Tibial nerve (tissue), 4 donors: ENCODE data around the gene BPI. TPM values are rescaled to one million over a fixed set of nuclear protein-coding genes. Genes with fewer than 3 reads are reported as not detected.

ENCODE experiments used
- DNase-seq, 2 donors: peaks; one replicate each; pipeline ENCODE4 v3.0.0-alpha.2; 2019; ENCODE audit warnings: low spot score in 2 of 2
- H3K27ac ChIP-seq, 4 donors: fragments of 200-600 bp; sonication (generic) in 3 of 4; one replicate each; pipeline ENCODE4 v1.5.1; 2017 to 2019; ENCODE audit warnings: mild to moderate bottlenecking in 1 of 4
- H3K27me3 ChIP-seq, 2 donors: fragments of 200-600 bp; sonication (generic) in 1 of 2; one replicate each; pipeline versions ENCODE4 v1.5.1 to v1.6.0; 2017 to 2019
- H3K36me3 ChIP-seq, 3 donors: fragments of 200-600 bp; sonication (generic); one replicate each; pipeline ENCODE4 v1.5.1; 2018 to 2019
- H3K4me1 ChIP-seq, 4 donors: fragments of 200-600 bp; sonication (generic) in 3 of 4; one replicate each; pipeline ENCODE4 v1.5.1; 2017 to 2019
- H3K4me3 ChIP-seq, 4 donors: fragments of 200-600 bp; sonication (generic) in 3 of 4; one replicate each; pipeline ENCODE4 v1.5.1; 2017 to 2019; ENCODE audit warnings: mild to moderate bottlenecking in 1 of 4, moderate library complexity in 1 of 4
- H3K9me3 ChIP-seq, 4 donors: fragments of 200-600 bp; sonication (generic) in 3 of 4; one replicate each; pipeline ENCODE4 v1.5.1; 2017 to 2019
- EP300 ChIP-seq, 2 donors: sonication (generic); formaldehyde crosslinking; IDR thresholded peaks; one replicate each; pipeline ENCODE4 v1.6.1; 2017; ENCODE audit warnings: antibody characterized with exemption in 2 of 2, mild to moderate bottlenecking in 1 of 2
- POLR2A ChIP-seq, 2 donors: fragments of 450-650 bp; IDR thresholded peaks; one replicate each; pipeline ENCODE4 v1.6.1; 2017; ENCODE audit warnings: antibody characterized with exemption in 2 of 2, mild to moderate bottlenecking in 2 of 2, moderate library complexity in 2 of 2
- WGBS, 2 donors: methylation state at CpG; one replicate each; pipeline ENCODE4 v1.1.5; 2018; 5-methylcytosine and 5-hydroxymethylcytosine counted together
- total RNA-seq, 4 donors: library from RNA; depleted of rRNA; stranded (reverse); fragments of >200 nt; gene quantifications; one replicate each; pipeline ENCODE4 v1.1.0, GENCODE V29; 2016
- TF ChIP-seq, protein P1 (sequence below), 5 experiments: fragments of 200-600 bp in 3 of 5; fragments of 450-650 bp in 2 of 5; sonication (generic) in 3 of 5; IDR thresholded peaks; one replicate each; pipeline ENCODE4 v1.5.1; 2016 to 2019; ENCODE audit warnings: antibody characterized with exemption in 5 of 5, mild to moderate bottlenecking in 3 of 5, moderate library complexity in 2 of 5

The BPI gene
- total RNA-seq, 4 donors from 2014 or later, result 0.84 TPM; not detected in 3

DNA sequence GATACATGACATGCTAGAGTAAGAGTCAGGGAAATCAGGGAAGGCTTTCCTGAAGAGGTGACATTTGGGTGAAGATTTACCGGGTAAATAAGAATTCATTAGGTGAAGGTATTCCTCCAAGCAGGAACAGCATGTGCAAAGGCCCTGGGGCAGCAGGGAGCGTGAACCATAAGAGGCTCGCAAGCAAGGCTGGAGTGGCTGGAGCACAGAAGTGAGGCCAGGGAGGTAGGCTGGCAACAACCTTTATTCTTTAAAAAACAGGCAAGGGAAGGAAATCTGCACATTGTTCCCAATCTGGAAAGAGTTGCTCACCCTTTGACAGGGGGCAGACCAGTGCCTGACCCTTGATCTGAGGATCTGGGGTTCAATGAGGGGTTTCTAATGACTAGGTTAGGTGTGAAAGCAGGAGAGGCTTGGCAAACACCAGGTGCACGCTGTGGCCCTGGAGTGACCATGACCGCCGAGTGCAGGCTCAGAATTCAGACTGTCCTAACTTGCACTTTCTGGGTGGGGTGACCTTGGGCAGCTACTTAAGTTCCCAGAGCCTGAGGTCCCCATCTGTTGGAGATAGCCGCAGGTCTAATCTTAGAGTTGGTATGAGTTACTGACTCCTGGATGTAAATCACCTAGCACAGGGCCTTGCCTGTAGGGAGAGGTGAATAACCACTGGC, 45.3 kb upstream of the BPI start:
- WGBS, 2 donors, result 78 to 88% methylated on average over 5 to 7 of the region's 7 CpGs
- DNase-seq, result no peak
- Histone ChIP-seq H3K4me1 (peaks cover 0 to 65% (median 13%) of the 10 kb centered on the region in 4 donors), H3K4me3 (peak overlapping the region in 1 of 4 donors; percentile 70), H3K27ac (peak overlapping the region in 3 of 4 donors; percentile 91 to 96 (median 93)), H3K27me3 (peaks cover 0 to 4% of the 10 kb centered on the region in 2 donors), H3K36me3 (no peaks in the 10 kb centered on the region), H3K9me3 (no peaks in the 10 kb centered on the region)
- TF ChIP-seq POLR2A (IDR thresholded peaks at IDR 0.05) (no peak), EP300 (IDR thresholded peaks at IDR 0.05) (no peak)
- TF ChIP-seq, protein P1, sequence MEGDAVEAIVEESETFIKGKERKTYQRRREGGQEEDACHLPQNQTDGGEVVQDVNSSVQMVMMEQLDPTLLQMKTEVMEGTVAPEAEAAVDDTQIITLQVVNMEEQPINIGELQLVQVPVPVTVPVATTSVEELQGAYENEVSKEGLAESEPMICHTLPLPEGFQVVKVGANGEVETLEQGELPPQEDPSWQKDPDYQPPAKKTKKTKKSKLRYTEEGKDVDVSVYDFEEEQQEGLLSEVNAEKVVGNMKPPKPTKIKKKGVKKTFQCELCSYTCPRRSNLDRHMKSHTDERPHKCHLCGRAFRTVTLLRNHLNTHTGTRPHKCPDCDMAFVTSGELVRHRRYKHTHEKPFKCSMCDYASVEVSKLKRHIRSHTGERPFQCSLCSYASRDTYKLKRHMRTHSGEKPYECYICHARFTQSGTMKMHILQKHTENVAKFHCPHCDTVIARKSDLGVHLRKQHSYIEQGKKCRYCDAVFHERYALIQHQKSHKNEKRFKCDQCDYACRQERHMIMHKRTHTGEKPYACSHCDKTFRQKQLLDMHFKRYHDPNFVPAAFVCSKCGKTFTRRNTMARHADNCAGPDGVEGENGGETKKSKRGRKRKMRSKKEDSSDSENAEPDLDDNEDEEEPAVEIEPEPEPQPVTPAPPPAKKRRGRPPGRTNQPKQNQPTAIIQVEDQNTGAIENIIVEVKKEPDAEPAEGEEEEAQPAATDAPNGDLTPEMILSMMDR (IDR thresholded peaks at IDR 0.05), result no peak

DNA sequence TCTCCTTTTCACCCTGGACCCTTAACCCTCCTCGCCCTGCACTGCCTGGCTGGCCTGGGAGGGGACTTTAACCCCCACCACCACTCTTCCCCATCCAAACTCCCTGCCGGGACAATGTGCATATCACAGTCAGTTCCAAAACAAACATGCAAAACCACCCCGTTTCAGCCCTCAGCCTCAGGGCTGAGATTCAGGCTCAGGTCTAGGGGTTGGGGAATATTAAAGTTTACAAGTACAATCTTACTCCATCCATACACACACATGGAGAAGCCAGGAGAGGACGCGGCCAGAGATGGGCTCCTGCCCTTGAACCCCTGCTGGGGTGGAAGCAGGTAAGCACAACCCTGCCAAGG, 44.0 kb upstream of the BPI start:
- no peaks in the 10 kb centered on the region for H3K36me3 ChIP-seq
- H3K9me3 ChIP-seq, result no peaks in the 10 kb centered on the region
- DNase-seq, result no peak
- 6 to 11% methylated on average over 5 of the region's 5 CpGs for WGBS, 2 donors
- H3K27me3 ChIP-seq, result peaks cover 0 to 4% of the 10 kb centered on the region in 2 donors
- H3K4me1 ChIP-seq, result peaks cover 0 to 52% (median 13%) of the 10 kb centered on the region in 4 donors
- peak overlapping the region; percentile 89 to 98 (median 94) for H3K27ac ChIP-seq
- TF ChIP-seq EP300 (IDR thresholded peaks at IDR 0.05), result no peak
- TF ChIP-seq, protein P1 (IDR thresholded peaks at IDR 0.05), result no peak
- no peak for TF ChIP-seq POLR2A (IDR thresholded peaks at IDR 0.05)
- H3K4me3 ChIP-seq, result peak overlapping the region; percentile 47 to 70 (median 53)

DNA sequence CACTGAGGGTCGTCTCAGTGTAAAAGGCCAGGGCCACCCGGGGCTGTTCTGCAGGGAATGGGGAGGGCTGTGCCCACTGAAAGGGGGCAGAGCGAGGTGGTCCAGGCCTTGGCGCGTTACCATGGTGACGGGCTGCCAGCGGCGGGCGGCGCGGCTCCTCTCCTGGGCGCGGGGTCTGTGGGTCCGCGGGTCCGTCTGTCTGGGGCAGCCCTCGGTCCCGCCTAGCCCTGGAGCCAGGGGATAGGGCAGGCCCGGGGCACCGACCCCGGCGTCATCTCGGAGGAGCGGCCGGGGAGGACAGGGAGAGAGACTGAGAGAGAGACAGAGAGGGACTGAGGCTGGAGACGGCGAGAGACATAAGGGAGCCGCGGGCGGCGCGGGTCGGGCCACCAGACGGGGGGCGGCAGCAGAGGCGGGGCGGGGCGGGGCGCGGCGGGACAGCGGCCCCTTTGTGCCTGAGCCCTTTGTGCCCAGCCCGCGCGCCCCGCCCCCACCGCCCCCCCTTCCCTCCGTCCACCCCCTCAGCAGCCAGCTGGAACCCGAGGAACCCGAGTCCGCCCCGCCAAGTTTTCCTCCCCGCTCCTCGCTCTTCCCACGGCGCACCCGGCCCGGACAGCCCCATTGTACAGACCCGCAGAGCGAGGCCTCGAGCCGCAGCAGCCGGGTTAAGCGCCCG, 43.4 kb upstream of the BPI start, which contains the start of gene KIAA1755:
Gene KIAA1755 (minus strand): TSS at position 358 of the 676 bp plus-strand sequence. CDS start 235 bp downstream, at position 123.
- TF ChIP-seq, protein P1 (IDR thresholded peaks at IDR 0.05), result no peak
- peak in 1 of 2 donors; percentile 20 for TF ChIP-seq EP300 (IDR thresholded peaks at IDR 0.05)
- no peak for DNase-seq
- H3K36me3 ChIP-seq, result no peaks in the 10 kb centered on the region
- H3K4me1 ChIP-seq, result peaks cover 0 to 47% (median 9%) of the 10 kb centered on the region in 4 donors
- peaks cover 0 to 4% of the 10 kb centered on the region in 2 donors for H3K27me3 ChIP-seq
- no peaks in the 10 kb centered on the region for H3K9me3 ChIP-seq
- H3K4me3 ChIP-seq, result peak within 1 kb of the TSS; percentile 47 to 70 (median 53)
- peak within 1 kb of the TSS; percentile 89 to 98 (median 94) for H3K27ac ChIP-seq
- WGBS, 2 donors, result 2 to 4% methylated on average over 19 to 42 of the region's 65 CpGs

DNA sequence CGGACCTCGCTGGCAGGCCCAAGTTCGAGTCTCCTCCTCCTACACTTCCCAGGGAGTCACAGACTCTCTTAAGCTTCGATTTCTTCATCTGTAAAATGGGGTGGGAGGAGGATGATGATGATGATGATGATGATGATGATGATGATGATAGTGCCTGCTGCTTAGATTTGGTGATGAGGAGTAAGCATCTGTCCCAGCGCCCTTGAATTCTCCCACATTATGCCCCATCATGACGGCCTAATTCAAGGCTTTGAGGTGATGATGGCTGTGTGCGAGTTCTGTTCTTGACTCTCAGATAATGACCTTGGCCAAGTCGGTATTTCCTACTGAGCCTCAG, 42.9 kb upstream of the BPI start:
- no peaks in the 10 kb centered on the region for H3K9me3 ChIP-seq
- DNase-seq, result no peak
- peak overlapping the region; percentile 89 to 98 (median 94) for H3K27ac ChIP-seq
- H3K4me1 ChIP-seq, result peaks cover 0 to 42% (median 4%) of the 10 kb centered on the region in 4 donors
- 48 to 53% methylated on average over 8 of the region's 8 CpGs for WGBS, 2 donors
- peak overlapping the region in 3 of 4 donors; percentile 47 to 70 (median 49) for H3K4me3 ChIP-seq
- H3K36me3 ChIP-seq, result no peaks in the 10 kb centered on the region
- TF ChIP-seq, protein P1 (IDR thresholded peaks at IDR 0.05), result no peak
- TF ChIP-seq EP300 (IDR thresholded peaks at IDR 0.05) (no peak), POLR2A (IDR thresholded peaks at IDR 0.05) (no peak)
- peaks cover 0 to 4% of the 10 kb centered on the region in 2 donors for H3K27me3 ChIP-seq

DNA sequence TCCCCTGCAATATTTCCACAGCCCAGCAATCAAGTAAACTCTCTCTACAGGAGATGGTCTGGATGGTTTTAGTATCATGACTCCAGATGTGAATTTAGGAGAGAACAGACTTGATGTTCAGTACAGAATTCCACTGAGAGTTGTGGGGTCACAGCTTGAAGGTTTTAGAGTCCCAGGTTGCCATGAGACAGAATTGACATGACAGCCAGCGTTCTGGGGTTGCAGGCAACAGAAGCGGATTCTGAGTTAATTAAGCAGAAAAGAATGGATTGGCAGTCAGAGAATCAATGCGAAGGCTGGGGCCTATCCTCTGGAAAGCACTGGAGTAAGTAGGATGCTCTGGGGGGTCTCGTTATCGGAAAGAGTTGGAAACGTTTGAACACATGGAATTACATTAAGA, 41.0 kb upstream of the BPI start:
- H3K27ac ChIP-seq, result peak overlapping the region in 1 of 4 donors; percentile 54

More for the DNA sequence above, 41.0 kb upstream of the BPI start:
- no peaks in the 10 kb centered on the region for H3K9me3 ChIP-seq
- peaks cover 0 to 4% of the 10 kb centered on the region in 2 donors for H3K27me3 ChIP-seq
- no peaks in the 10 kb centered on the region for H3K36me3 ChIP-seq
- WGBS, 2 donors, result 63 to 85% methylated on average over 6 of the region's 6 CpGs
- no peak overlapping the region for H3K4me3 ChIP-seq
- H3K4me1 ChIP-seq, result peaks cover 0 to 40% (median 2%) of the 10 kb centered on the region in 4 donors
- DNase-seq, result no peak
- TF ChIP-seq EP300 (IDR thresholded peaks at IDR 0.05) (no peak), POLR2A (IDR thresholded peaks at IDR 0.05) (no peak)
- TF ChIP-seq, protein P1 (IDR thresholded peaks at IDR 0.05), result no peak
